Occipital lobe (tissue), 2 donors: ENCODE measurements around the gene CCL1. TPM values are rescaled to one million over a fixed set of nuclear protein-coding genes. Genes with fewer than 3 reads are reported as not detected.

Experiments
- DNase-seq: peaks from one replicate; lab custom pipeline; 2025; lab: John Stamatoyannopoulos, UW
- total RNA-seq: library from RNA; depleted of rRNA; stranded (reverse); fragments of >200 nt; gene quantifications from one replicate; pipeline ENCODE4 v1.2.3, GENCODE V29; 2014

CCL1 gene
- total RNA-seq, 1 donor from 2014 or later, result 0.47 TPM

GRCh38 chr17:34383216-34383615, 20.2 kb upstream of the CCL1 start:
- DNase-seq, result no peak

GRCh38 chr17:34382621-34383124, 19.6 kb upstream of the CCL1 start:
- DNase-seq, result no peak

DNA sequence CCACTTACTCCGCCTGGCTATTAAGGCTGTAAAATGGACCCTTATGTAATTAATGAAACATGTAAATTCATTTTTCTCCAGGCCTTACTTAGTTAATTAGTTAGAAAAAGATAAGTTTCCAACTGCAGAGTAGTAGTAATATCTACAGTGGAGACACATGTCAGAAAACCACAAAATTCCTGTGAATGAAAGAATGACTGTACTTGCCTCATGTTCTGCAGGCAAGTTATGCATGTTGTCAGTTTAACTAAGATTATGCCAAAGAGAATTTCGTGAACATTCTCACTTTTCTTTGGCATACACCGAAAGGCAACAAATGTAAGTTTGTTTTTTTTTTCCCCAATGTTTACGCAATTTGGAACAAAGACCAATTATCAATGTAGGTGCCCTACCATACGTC, 16.8 kb upstream of the CCL1 start:
- no peak for DNase-seq

GRCh38 chr17:34378664-34379101, 15.7 kb upstream of the CCL1 start:
- DNase-seq, result no peak

GRCh38 chr17:34377078-34377823, 14.2 kb upstream of the CCL1 start:
- no peak for DNase-seq

GRCh38 chr17:34375426-34375997, 12.5 kb upstream of the CCL1 start:
- no peak for DNase-seq

GRCh38 chr17:34374457-34374856, 11.4 kb upstream of the CCL1 start:
- DNase-seq, result no peak

DNA sequence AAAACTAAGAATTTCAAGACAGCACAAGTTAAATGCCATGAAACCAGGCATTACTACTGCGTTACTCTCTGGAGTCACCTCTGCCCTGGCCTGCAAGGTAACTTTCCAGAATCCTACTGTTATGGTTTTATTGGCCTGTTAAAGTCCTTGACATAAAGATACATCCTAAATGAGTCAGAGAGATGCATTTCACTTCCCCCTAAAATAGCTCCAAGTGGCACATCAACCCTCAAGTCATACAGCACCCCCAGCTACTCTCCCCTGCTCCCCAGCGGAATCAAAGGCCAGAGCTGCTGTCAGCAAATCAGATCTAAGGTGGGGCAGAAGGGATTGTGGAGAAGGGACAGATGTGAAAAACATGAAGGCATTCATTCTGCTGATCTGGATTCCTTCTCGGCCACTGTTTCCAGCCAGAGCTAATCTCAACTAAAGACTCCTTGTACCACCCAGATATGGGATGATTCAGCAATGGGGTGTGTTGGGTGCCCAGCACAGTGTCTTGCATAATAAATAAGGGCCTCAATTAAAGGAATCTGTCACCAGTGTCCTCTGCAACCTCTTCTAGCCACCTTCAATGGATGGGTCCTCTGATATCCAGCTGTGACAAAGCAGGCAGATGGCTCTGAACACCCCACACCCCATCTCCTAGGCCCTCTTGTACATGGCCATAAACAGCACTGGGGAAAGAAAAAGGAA, 8.5 kb upstream of the CCL1 start:
- DNase-seq, result no peak

DNA sequence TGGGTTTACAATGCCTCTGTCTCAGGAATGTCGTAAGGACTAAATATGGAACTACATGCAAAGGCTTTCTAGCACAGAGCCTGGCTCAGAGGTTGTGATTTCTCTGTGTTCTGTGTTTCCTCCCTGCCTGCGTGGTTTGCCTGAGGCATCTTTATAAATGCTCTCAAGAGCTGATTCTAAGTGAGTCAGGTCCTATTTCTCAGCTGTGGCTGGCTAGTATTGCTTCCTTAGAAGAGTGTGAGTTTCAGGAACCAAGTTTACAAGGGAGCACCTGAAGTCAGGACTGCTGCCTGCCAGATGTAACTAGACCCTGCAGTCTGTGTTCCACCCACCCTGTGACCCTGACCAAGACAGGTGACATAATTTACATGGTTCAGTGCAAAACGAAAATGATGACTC, 8.0 kb upstream of the CCL1 start:
- no peak for DNase-seq

DNA sequence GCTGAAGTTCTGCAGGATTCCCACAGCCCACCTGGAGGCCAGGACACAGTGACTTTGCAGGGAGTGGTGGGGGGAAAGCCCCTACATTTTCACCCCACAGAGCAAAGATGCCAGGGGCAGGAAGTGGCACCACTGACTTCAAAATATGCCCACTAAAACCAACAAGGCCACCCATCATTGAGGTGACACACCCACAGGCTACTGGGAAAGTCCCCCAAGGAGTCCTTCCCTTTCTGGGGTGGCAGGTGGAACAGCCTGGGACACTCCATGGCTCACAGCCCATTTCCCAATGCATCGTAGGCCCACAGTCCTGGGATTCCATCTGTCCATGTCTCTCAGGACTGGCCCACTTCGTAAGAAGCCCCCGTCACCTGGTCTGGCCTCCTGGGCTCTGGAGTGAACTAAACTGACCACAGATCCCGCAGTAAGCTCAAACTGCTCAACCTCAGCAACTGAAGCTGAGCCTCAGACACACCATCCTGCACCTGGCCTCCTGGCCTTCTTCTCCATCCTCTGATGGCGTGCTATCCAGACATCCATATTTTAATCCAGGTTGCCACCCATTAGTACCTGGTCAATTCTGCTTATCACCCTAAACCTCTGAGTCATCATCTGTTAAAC, 7.5 kb upstream of the CCL1 start:
- DNase-seq, result no peak

DNA sequence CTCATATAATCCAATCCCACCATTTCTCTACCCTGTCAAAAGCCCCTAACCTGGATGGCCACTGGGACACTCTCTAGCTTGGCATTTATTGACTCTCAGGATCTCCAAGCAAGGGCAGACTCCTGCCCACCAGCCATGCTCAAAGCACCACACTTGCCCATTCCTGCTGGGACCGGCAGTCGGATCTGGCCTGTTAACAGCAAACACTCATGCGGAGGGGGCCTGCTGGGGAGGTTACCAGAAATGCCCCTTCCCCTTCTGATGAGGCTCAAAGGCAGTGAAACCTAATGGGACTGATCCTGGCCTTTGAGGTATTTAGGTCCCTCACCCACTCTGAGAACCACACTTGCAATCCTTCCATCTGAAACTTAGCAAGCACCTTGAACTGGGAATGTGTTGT, 6.5 kb upstream of the CCL1 start:
- no peak for DNase-seq

DNA sequence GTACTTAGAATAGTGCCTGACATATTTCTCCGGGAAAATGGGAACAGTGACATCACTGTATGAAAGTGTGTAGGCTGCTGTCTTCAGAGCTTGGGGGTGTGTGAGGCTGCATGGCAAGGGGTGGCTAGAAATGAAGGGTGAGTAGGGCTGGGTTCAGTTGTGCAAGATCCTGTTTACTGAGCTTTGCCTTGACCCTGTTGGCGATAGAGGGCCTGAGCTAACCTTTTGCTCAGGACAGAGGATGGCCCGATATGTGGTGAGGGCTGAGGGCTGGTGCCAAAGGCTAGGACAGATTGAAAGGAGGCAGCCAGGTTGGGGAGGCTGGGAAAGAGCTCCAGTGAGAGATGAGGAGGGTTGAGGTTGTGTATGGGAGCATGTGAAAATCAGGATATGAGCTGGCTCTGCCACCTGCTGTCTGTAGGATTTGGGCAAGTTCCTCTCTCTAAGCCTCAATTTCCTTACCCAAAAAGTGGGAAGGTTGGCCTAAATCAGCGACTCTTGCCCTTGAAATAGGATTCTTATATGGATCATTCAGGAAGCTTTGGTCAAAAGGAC, 6.0 kb upstream of the CCL1 start:
- no peak for DNase-seq

GRCh38 chr17:34368196-34368945, 5.3 kb upstream of the CCL1 start:
- DNase-seq, result no peak

- no peak for DNase-seq
Observed at GRCh38 chr17:34367486-34368195, 4.6 kb upstream of the CCL1 start.

GRCh38 chr17:34366529-34367107, 3.6 kb upstream of the CCL1 start:
- no peak for DNase-seq

- no peak for DNase-seq
Observed at GRCh38 chr17:34366010-34366409, 3.0 kb upstream of the CCL1 start.

GRCh38 chr17:34365340-34365739, 2.3 kb upstream of the CCL1 start:
- no peak for DNase-seq

GRCh38 chr17:34364751-34365150, 1.7 kb upstream of the CCL1 start:
- no peak for DNase-seq

DNA sequence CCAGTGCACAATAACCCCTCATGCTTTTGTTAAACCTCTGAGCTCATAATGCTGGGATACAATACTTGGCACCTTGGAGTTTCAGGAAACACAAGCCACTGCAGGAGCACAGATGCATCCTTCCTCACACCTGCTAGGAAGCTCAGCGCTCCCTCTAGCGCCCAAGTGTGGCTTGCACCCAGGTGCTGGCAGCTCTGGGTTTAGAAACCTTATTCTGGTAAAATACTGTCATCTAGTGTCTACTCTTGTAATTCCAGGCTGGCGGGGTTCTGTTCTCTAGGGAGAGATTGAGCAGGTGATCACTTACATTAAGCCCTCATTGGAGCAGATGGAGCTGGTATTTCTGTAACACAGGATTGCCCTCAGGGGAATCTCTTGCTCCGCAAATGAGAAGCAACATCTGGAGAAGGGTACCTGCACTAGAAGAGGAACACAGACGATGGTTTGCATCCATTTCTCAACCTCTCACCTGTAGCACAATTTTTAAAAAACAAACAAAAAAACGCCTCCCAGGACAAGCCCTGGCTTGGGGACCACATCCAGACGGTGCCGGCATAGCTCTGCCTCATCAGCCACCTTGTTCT, 1.5 kb downstream of the CCL1 start:
- DNase-seq, result peak; percentile 70
